ENCODE results near the gene CDK13.

Gene CDK13

DNA sequence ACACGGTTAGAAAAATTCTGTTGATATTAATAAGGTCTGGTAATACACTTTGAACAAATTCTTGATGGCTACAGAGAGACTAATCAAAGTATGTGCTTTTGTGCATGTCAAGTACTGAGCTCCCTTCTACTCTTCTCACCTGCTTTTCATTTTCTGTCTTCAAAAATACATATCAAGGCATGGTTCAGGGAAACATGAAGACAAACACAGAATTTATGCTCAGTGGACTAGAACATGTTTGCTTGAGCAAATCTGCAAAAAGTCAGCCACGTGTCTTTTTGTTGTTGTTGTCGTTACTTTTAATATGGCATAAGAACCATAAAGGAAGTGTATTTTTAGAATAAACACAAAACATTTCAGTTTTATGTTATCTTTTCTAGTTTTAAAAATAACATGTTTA is 21.9 kb downstream of the CDK13 start:
- DNase-seq (ENCODE audit: low spot score): no peak
- TF ChIP-seq, protein P1, sequence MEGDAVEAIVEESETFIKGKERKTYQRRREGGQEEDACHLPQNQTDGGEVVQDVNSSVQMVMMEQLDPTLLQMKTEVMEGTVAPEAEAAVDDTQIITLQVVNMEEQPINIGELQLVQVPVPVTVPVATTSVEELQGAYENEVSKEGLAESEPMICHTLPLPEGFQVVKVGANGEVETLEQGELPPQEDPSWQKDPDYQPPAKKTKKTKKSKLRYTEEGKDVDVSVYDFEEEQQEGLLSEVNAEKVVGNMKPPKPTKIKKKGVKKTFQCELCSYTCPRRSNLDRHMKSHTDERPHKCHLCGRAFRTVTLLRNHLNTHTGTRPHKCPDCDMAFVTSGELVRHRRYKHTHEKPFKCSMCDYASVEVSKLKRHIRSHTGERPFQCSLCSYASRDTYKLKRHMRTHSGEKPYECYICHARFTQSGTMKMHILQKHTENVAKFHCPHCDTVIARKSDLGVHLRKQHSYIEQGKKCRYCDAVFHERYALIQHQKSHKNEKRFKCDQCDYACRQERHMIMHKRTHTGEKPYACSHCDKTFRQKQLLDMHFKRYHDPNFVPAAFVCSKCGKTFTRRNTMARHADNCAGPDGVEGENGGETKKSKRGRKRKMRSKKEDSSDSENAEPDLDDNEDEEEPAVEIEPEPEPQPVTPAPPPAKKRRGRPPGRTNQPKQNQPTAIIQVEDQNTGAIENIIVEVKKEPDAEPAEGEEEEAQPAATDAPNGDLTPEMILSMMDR (IDR thresholded peaks at IDR 0.05; ENCODE audit: extremely low read depth, insufficient read depth, missing control alignments): no peak
- in situ Hi-C loops (cut with MboI; ENCODE audit: low pct_unique_long_range_greater_than_20kb, low sequenced_read_pairs, unreplicated experiment): no loop called here

DNA sequence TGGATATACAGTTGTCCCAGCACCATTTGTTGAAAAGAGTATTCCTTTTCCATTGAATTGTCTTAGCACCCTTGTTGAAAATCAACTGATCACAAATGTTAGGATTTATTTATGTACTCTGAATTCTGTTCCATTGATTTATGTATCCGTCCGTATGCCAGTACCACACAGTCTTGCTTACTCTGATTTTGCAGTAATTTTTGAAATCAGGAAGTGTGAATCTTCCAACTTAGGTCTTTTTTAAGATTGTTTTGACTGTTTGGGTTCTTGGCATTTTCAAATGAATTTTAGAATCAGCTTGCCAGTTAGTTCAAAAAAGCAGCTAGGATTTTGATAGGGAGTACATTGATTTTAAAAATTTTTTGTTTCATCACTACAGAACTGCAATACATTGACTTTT is 23.7 kb downstream of the CDK13 start:
- in situ Hi-C loops (cut with MboI; ENCODE audit: low pct_unique_long_range_greater_than_20kb, low sequenced_read_pairs, unreplicated experiment): no loop called here
- no peak for DNase-seq (ENCODE audit: low spot score)
- TF ChIP-seq, protein P1 (IDR thresholded peaks at IDR 0.05; ENCODE audit: extremely low read depth, insufficient read depth, missing control alignments): no peak

DNA sequence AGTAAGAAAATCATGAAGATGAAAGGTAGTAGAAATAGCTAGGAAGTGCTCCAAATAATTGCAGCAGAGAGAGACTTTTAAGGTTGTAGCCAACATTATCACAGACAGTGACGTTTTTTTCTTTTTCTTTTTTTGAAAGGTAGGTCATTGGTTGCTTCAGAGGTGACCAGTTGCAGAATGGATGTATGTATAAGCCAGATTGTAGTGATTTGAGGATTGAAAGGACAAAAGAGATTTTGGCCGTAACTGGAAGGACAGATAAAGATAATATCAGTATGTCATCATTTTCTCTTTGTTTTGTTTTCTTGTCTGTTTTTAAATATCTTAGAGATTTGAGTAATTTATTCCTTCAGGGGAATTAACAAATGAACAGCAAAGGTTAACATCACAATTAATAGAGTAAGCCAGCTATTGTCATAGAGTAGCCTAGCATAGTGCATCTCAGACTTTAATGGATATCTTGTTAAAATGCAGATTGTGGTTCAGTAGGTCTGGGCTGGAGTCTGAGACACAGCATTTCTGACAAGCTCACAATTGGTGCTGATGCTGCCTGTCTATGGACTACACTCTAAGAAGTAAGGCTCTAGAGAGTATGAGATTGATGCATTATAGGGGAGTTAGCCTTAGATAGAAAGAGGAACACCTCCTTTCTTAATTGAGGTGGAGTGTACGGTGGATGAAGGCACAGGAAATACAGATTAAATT is 28.3 kb downstream of the CDK13 start:
- TF ChIP-seq, protein P1 (IDR thresholded peaks at IDR 0.05; ENCODE audit: extremely low read depth, insufficient read depth, missing control alignments): no peak
- no peak for DNase-seq (ENCODE audit: low spot score)
- in situ Hi-C loops (cut with MboI; ENCODE audit: low pct_unique_long_range_greater_than_20kb, low sequenced_read_pairs, unreplicated experiment): no loop called here

DNA sequence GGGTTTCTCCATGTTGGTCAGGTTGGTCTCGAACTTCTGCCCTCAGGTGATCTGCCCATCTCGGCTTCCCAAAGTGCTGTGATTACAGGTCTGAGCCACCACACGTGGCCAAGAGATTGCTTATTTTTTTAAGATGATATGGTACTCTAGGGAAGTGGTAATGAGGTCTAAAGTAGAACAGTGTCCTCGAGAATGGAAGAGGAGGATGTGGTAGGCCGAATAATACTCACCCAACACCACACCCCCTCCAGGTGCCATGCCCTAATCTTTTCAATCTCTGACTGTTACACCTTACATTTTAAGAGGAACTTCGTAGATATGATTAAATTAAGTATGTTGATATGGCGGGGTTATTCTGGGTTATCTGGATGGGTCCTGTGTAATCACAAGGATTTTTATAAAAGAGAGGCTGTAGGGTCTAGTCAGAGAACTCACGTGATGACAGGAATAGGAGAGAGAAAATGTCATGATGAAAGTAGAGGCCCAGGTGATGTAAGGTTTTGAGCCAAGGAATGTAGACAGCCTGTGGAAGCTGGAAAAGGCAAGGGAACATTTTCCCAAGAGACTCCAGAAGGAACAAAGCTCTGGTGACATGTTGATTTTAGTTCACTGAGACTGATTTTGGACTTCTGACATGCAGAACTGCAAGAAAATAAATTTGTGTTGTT is 29.5 kb downstream of the CDK13 start:
- TF ChIP-seq, protein P1 (IDR thresholded peaks at IDR 0.05; ENCODE audit: extremely low read depth, insufficient read depth, missing control alignments): no peak
- in situ Hi-C loops (cut with MboI; ENCODE audit: low pct_unique_long_range_greater_than_20kb, low sequenced_read_pairs, unreplicated experiment): no loop called here

DNA sequence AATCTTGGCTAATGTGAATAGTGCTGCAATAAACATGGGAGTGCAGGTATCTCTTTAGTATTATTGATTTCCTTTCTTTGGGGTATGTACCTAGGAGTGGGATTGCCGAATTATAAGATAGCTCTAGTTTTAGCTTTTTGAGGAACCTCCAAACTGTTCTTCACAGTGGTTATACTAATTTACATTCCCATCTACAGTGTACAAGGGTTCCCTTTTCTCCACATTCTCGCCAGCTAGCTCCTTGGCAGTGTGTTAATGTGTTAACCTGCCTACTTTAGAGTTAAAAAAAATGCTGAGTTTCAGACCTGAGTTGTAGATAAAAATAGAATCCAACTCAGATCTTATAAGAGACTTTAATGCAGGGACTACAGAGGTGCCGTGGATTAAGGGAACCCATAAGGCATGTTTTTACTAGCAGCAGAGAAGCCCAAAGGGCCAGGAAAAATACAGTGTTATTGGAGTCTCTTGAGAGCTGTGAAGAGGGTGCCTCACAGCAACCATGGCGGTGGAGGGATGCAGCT is 35.4 kb downstream of the CDK13 start:
- in situ Hi-C loops (cut with MboI; ENCODE audit: low pct_unique_long_range_greater_than_20kb, low sequenced_read_pairs, unreplicated experiment): no loop called here
- DNase-seq (ENCODE audit: low spot score): no peak
- TF ChIP-seq, protein P1 (IDR thresholded peaks at IDR 0.05; ENCODE audit: extremely low read depth, insufficient read depth, missing control alignments): no peak

More for the DNA sequence above, 29.5 kb downstream of the CDK13 start:
- DNase-seq (ENCODE audit: low spot score): no peak

DNA sequence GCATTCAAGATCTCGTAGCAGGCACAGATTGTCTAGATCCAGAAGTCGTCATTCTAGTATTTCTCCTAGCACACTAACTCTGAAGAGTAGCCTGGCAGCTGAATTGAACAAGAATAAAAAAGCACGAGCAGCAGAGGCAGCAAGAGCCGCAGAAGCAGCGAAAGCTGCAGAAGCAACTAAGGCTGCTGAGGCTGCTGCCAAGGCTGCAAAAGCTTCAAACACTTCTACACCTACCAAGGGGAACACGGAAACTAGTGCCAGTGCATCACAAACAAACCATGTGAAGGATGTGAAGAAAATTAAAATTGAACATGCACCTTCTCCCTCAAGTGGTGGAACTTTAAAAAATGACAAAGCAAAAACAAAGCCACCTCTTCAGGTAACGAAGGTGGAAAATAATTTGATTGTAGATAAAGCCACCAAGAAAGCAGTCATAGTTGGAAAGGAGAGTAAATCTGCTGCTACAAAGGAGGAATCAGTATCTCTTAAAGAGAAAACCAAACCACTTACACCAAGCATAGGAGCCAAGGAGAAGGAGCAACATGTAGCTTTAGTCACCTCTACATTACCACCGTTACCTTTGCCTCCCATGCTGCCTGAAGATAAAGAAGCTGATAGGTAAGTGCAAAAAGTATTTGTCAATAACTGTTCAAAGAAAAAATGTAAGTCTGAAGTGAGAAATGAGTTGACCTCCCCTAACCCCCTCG is 37.7 kb downstream of the CDK13 start:
- in situ Hi-C loops (cut with MboI; ENCODE audit: low pct_unique_long_range_greater_than_20kb, low sequenced_read_pairs, unreplicated experiment): no loop called here
- TF ChIP-seq, protein P1 (IDR thresholded peaks at IDR 0.05; ENCODE audit: extremely low read depth, insufficient read depth, missing control alignments): no peak
- DNase-seq (ENCODE audit: low spot score): no peak
